ENCODE results near the gene SGO1. TPM values are rescaled to one million over a fixed set of nuclear protein-coding genes. Genes with fewer than 3 reads are reported as not detected.
"Not testable (repeated sequence)": the region's sequence is repeated elsewhere in the genome, so short reads cannot be mapped to it uniquely, and the experiment has no call there.

The SGO1 gene
- total RNA-seq = 1.8 and 3.7 TPM in 2 replicates

- peak; percentile 94 to 98 for DNase-seq (ENCODE audit: low read depth in 2 of 2)
These were observed at the start of gene SGO1 for GRCh38 chr3:20185679-20186599. TSS of gene SGO1 (minus strand) at chr3:20186206. CDS start at chr3:20184027, 2,179 bp downstream.

GRCh38 chr3:20235796-20236195, 49.8 kb upstream of the SGO1 start:
- DNase-seq (ENCODE audit: low read depth in 2 of 2) = no peak

DNA sequence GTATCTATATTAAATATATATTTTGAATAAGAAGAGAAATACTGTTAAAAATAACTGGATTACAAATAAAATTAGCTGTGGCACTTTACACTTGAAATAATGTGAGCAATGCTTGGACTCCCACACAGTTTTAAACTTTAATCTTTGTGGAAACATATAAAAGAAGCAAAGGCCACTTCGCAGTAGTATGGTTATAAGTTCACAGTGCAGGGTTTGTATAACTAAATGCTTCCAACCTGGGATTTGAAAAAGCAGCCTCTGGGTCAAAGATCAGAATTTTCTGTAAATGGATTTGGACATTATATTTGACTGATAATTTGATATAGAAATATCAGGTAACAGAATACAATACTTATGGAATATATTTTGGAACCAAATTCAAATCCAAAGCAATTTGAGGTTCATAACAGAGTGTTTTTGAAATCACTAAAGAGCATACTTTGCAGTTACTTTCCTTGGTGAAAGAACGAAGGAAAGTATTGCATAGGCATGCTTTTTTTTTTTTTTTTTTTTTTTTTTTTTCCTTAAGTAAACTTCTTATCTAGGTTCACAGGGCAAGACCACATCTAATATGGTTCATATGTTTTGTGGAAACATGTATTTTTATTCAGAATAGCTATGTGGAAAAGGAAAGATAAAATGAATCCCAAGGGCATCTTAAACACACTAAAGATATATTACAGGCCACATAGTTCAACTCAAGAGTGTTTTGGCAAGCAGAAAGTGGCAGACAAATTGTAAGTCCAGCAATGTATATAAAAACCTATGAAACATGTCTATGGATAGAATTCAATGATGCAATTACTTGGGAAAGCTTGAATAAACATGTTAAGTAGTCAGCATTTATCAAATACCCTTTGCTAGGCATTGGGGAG, 47.1 kb upstream of the SGO1 start:
- no peak for DNase-seq (ENCODE audit: low read depth in 2 of 2)

- no peak for DNase-seq (ENCODE audit: low read depth in 2 of 2)
These were observed 44.9 kb upstream of the SGO1 start for GRCh38 chr3:20230954-20231353.

GRCh38 chr3:20225769-20226168, 39.8 kb upstream of the SGO1 start:
- DNase-seq (ENCODE audit: low read depth in 2 of 2) = peak; percentile 5 to 58

DNA sequence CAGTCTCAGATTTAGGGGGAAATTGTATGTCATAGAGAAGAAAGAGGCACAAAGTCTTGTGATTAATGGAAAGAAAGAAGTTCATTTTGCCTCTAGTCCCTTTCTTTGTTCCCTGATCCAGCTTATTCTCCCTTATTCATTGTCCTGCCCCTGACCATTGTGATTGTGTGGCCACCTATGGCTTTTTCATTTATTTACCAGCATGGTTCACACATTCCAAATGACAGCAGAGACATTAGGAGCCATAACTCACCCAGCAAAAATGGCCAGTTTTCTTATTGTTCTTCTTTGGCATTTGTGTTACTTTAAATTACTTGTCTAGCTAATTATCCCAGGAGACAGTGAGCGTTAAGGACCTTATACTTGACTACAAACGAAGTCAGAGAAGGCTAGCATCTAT, 36.3 kb upstream of the SGO1 start:
- DNase-seq (ENCODE audit: low read depth in 2 of 2) = no peak

GRCh38 chr3:20218215-20218614, 32.2 kb upstream of the SGO1 start:
- no peak for DNase-seq (ENCODE audit: low read depth in 2 of 2)

DNA sequence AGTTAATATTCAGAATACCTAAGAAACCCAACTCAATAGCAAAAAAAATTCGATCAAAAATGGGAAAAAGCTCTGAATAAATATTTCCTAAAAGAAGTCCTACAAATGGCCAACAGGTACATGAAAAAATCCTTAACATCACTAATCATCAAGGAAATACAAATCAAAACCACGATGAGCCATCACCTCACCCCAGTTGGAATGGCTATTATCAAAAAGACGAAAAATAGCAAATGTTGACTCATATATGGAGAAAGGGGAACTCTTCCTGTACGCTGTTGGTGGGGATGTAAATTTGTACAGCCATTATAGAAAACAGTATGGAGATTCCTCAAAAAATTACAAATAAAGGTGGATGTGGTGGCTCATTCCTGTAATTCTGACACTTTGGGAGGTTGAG, 29.6 kb upstream of the SGO1 start:
- DNase-seq (ENCODE audit: low read depth in 2 of 2) = no peak

- DNase-seq (ENCODE audit: low read depth in 2 of 2) = not testable (repeated sequence)
These were observed 27.5 kb upstream of the SGO1 start for GRCh38 chr3:20213491-20213890.

GRCh38 chr3:20207945-20208344, 21.9 kb upstream of the SGO1 start:
- DNase-seq (ENCODE audit: low read depth in 2 of 2) = not testable (repeated sequence)

DNA sequence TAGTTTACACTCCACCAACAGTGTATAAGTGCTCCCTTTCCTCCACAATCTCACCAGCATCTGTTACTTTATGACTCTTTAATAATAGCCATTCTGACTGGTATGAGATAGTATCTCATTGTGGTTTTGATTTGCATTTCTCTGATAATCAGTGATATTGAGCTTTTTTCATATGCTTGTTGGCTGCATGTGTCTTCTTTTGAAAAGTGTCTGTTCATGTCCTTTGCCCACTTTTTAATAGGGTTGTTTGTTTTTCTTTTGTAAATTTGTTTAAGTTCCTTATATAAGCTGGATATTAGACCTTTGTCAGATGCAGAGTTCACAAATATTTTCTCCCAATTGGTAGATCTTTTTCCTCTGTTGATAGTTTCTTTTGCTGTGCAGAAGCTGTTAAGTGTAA, 19.9 kb upstream of the SGO1 start:
- not testable (repeated sequence) for DNase-seq (ENCODE audit: low read depth in 2 of 2)

- DNase-seq (ENCODE audit: low read depth in 2 of 2) = no peak
These were observed 15.1 kb upstream of the SGO1 start for GRCh38 chr3:20201143-20201542.

DNA sequence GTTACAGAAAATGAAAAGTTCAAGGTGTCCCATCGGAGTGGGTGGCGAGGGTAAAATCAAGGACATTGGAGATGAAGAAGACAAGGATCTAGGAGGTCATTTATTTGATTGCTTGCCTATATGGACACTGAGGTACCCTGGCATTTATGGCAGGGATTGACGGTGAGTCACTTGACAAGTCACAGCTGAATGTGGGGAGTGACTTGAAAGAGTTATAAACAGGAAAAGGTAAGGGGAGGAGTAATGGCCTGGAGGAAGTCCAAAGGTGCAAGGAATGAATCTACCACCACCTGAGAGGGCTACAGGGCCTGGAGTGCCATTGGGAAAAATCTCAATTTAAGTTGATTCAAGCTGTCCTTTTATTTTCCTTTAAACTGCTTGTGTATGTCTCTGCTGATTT, 11.8 kb upstream of the SGO1 start:
- peak in 1 of 2 donors; percentile 5 for DNase-seq (ENCODE audit: low read depth in 2 of 2)

DNA sequence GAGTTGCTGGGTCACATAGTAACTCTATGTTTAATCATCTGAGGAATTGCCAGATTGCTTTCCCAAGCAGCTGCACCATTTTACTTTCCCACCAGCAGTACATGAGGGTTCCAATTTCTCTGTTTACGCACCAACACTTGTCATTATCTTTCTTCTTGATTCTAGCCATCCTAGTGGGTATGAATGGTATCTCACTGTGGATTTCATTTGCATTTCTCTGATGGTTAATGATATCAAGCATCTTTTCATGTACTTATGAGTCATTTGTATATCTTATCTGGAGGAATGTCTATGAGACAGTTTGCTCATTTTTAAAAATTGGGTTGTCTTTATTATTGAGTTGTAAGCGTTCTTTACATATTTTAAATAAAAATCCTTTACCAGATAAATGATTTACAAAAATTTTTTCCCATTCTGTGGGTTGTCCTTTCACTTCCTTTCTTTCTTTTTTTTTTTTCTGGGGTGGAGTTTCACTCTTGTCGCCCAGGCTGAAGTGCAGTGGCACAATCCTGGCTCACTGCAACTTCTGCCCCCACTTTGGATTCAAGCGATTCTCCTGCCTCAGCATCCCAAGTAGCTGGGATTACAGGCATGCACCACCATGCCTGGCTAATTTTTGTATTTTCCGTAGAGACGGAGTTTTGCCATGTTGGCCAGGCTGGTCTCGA, 8.9 kb upstream of the SGO1 start:
- DNase-seq (ENCODE audit: low read depth in 2 of 2) = no peak

- no peak for DNase-seq (ENCODE audit: low read depth in 2 of 2)
These were observed 5.0 kb upstream of the SGO1 start for GRCh38 chr3:20190991-20191390.

- DNase-seq (ENCODE audit: low read depth in 2 of 2) = no peak
These were observed 596 bp upstream of the SGO1 start for GRCh38 chr3:20186600-20187004.

DNA sequence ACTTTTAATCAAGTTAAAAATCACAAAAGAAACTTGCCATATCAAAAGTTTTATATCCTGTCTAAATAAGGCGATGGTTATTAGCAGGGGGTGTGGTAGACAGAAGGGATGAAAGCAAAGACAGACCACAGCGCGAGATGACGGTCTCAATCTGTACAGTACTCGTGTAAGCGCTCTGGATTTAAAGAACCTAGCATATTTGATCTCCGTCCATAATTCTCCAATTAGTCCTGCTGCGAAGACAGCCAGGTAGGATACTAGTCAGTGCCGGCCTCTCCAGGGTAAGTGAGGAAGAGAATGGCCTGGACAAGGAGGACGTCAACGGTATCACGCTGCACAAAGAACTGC, 701 bp downstream of the SGO1 start:
- DNase-seq (ENCODE audit: low read depth in 2 of 2) = peak in 1 of 2 donors; percentile 22

DNA sequence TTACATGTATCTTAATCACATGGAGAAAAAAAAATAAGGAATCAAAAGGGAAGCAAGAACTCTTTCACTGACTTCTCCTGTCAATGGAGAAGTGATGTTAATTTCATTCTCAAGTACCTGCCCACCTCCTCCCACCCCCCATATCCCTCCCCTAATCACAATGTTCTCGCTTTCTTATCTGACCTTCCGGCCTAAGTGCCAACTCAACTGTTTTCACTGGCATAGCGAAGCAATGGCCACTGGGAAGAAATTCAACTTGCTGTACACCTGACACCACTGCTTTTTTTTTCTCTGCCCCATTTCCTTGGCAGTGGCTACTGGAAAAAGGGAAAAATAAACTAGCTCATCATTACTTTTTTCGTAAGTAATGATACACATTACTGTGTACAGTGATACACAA, 3.8 kb downstream of the SGO1 start:
- DNase-seq (ENCODE audit: low read depth in 2 of 2) = peak; percentile 7 to 34

DNA sequence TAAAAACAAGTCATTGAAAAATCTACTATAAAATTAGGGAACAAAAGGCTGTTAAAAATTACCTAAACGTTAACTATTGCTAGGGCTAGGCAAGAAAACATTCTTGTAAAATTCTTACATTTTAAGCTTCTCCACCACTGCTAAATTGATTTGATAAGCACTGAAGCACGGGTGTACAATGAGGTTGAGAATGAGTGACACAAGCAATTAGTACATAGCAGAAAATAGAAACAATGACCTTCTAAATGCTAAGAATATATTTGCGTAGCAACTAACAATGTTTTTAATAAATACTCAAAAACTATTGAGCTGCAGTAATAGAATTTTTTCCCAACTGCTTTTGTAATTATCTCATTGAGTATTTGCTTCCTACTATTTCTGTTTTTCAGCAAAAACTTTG, 4.7 kb downstream of the SGO1 start:
- no peak for DNase-seq (ENCODE audit: low read depth in 2 of 2)

- DNase-seq (ENCODE audit: low read depth in 2 of 2) = no peak
These were observed 12.1 kb downstream of the SGO1 start for GRCh38 chr3:20173844-20174410.

GRCh38 chr3:20161714-20162113, 24.3 kb downstream of the SGO1 start:
- DNase-seq (ENCODE audit: low read depth in 2 of 2) = no peak

- DNase-seq (ENCODE audit: low read depth in 2 of 2) = no peak
These were observed 25.8 kb downstream of the SGO1 start for GRCh38 chr3:20160230-20160629.

All from dermis microvascular lymphatic vessel endothelial cell (primary cell).